Esophagus squamous epithelium (tissue), 5 donors: ENCODE measurements around the gene KSR1. TPM values are rescaled to one million over a fixed set of nuclear protein-coding genes. Genes with fewer than 3 reads are reported as not detected.

ENCODE experiments used
- DNase-seq: peaks from one replicate; lab custom pipeline; 2025; lab: John Stamatoyannopoulos, UW
- H3K27ac ChIP-seq, 4 donors: fragments of 200-600 bp; sonication (generic); one replicate each; pipeline ENCODE4 v1.5.1; 2016 to 2019; ENCODE audit warnings: mild to moderate bottlenecking in 1 of 4
- H3K27me3 ChIP-seq, 4 donors: fragments of 200-600 bp; sonication (generic); 1 replicate in 3 of 4; 2 replicates in 1 of 4; pipeline versions ENCODE4 v1.5.1 to v1.6.0; 2017 to 2021; ENCODE audit warnings: antibody characterized with exemption in 1 of 4
- H3K36me3 ChIP-seq, 3 donors: fragments of 200-600 bp; sonication (generic); one replicate each; pipeline ENCODE4 v1.5.1; 2016 to 2019
- H3K4me1 ChIP-seq, 3 donors: fragments of 200-600 bp; sonication (generic); one replicate each; pipeline ENCODE4 v1.5.1; 2017 to 2019
- H3K4me3 ChIP-seq, 4 donors: fragments of 200-600 bp; sonication (generic); 1 replicate in 3 of 4; 2 replicates in 1 of 4; pipeline ENCODE4 v1.5.1; 2016 to 2019; ENCODE audit warnings: mild to moderate bottlenecking in 2 of 4, moderate library complexity in 1 of 4
- H3K9me3 ChIP-seq, 3 donors: fragments of 200-600 bp; sonication (generic); one replicate each; pipeline ENCODE4 v1.5.1; 2016 to 2019
- POLR2A ChIP-seq, 4 donors: fragments of 450-650 bp; IDR thresholded peaks; one replicate each; pipeline ENCODE4 v1.6.1; 2017; ENCODE audit warnings: antibody characterized with exemption in 4 of 4, mild to moderate bottlenecking in 4 of 4, moderate library complexity in 3 of 4
- WGBS, 2 donors: methylation state at CpG; one replicate each; pipeline ENCODE4 v1.1.5; 2018; 5-methylcytosine and 5-hydroxymethylcytosine counted together
- intact Hi-C: fragments of 100-400 bp; cut with DNase I; formaldehyde crosslinking; loops from one replicate; pipeline ENCODE4 v1.15.0; 2022
- total RNA-seq, 4 donors: library from RNA; depleted of rRNA; stranded (reverse); fragments of >200 nt; gene quantifications; one replicate each; pipeline ENCODE4 v1.1.0, GENCODE V29; 2016
- TF ChIP-seq, protein P1 (sequence below), 6 experiments: fragments of 450-650 bp in 4 of 6; fragments of 200-600 bp in 2 of 6; sonication (generic) in 2 of 6; IDR thresholded peaks; one replicate each; pipeline ENCODE4 v1.5.1; 2016 to 2019; ENCODE audit warnings: antibody characterized with exemption in 6 of 6, mild to moderate bottlenecking in 4 of 6, moderate library complexity in 4 of 6
- donor health status: DM: yes; HTN: yes; CAD: no.

The KSR1 gene
- total RNA-seq, 4 donors from 2014 or later = 22.3 to 32.4 (median 31.0) TPM

DNA sequence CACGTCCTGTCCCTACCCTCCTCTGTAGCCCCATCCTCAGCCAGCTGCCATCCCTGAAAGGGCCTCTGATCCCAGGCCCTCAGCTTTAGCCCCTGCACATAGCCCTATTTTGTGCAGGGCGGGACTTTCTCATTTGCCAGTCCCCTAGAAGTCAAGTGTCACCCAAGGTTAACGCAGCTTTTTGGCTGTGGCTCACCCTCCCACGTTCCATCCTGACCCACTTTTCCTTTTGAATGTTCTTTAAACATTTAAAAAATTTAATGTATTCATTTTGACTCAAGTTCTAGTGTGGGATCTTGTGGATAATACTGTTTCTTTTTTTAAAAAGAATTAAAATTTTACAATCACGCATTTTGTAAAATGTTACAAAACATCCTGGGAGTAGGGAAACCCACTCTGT lies 112.6 kb downstream of the KSR1 start:
- no peak for TF ChIP-seq POLR2A (IDR thresholded peaks at IDR 0.05)
- TF ChIP-seq, protein P1, sequence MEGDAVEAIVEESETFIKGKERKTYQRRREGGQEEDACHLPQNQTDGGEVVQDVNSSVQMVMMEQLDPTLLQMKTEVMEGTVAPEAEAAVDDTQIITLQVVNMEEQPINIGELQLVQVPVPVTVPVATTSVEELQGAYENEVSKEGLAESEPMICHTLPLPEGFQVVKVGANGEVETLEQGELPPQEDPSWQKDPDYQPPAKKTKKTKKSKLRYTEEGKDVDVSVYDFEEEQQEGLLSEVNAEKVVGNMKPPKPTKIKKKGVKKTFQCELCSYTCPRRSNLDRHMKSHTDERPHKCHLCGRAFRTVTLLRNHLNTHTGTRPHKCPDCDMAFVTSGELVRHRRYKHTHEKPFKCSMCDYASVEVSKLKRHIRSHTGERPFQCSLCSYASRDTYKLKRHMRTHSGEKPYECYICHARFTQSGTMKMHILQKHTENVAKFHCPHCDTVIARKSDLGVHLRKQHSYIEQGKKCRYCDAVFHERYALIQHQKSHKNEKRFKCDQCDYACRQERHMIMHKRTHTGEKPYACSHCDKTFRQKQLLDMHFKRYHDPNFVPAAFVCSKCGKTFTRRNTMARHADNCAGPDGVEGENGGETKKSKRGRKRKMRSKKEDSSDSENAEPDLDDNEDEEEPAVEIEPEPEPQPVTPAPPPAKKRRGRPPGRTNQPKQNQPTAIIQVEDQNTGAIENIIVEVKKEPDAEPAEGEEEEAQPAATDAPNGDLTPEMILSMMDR (IDR thresholded peaks at IDR 0.05) = no peak
- peaks cover 0 to 41% (median 0%) of the 10 kb centered on the region in 3 donors for H3K36me3 ChIP-seq
- intact Hi-C loops = no loop called here
- H3K4me1 ChIP-seq = peaks cover 0 to 25% (median 7%) of the 10 kb centered on the region in 3 donors
- no peak for DNase-seq
- WGBS, 2 donors = 77 to 91% methylated on average over 5 of the region's 5 CpGs
- no peak overlapping the region for H3K4me3 ChIP-seq
- no peaks in the 10 kb centered on the region for H3K9me3 ChIP-seq
- H3K27me3 ChIP-seq = no peaks in the 10 kb centered on the region
- no peak overlapping the region for H3K27ac ChIP-seq

- DNase-seq = no peak
- intact Hi-C loops = no loop called here
- no peak overlapping the region for H3K4me3 ChIP-seq
- peaks cover 0 to 38% (median 0%) of the 10 kb centered on the region in 3 donors for H3K36me3 ChIP-seq
- WGBS, 2 donors = 87 to 88% methylated on average over 6 of the region's 6 CpGs
- no peak overlapping the region for H3K27ac ChIP-seq
- no peaks in the 10 kb centered on the region for H3K9me3 ChIP-seq
- no peak for TF ChIP-seq POLR2A (IDR thresholded peaks at IDR 0.05)
- TF ChIP-seq, protein P1 (IDR thresholded peaks at IDR 0.05) = peak in 4 of 6 experiments; percentile 15 to 45 (median 26)
- H3K27me3 ChIP-seq = no peaks in the 10 kb centered on the region
- peaks cover 0 to 25% (median 7%) of the 10 kb centered on the region in 3 donors for H3K4me1 ChIP-seq
Measured at GRCh38 chr17:27569257-27569722, 113.0 kb downstream of the KSR1 start.

- Histone ChIP-seq H3K27ac (no peak overlapping the region), H3K9me3 (no peaks in the 10 kb centered on the region), H3K27me3 (no peaks in the 10 kb centered on the region), H3K36me3 (peaks cover 0 to 35% (median 0%) of the 10 kb centered on the region in 3 donors), H3K4me3 (no peak overlapping the region), H3K4me1 (peaks cover 0 to 25% (median 7%) of the 10 kb centered on the region in 3 donors)
- TF ChIP-seq, protein P1 (IDR thresholded peaks at IDR 0.05) = no peak
- TF ChIP-seq POLR2A (IDR thresholded peaks at IDR 0.05) = no peak
- no peak for DNase-seq
- WGBS, 2 donors = 89 to 98% methylated on average over 6 to 7 of the region's 7 CpGs
- intact Hi-C loops = loop anchor here (10.0 kb wide), 1 partner anchor 55 kb away; no protein-coding TSS in a partner anchor
Measured at GRCh38 chr17:27569884-27570577, 113.8 kb downstream of the KSR1 start.

GRCh38 chr17:27570578-27570914 lies 114.3 kb downstream of the KSR1 start:
- H3K9me3 ChIP-seq = no peaks in the 10 kb centered on the region
- no peak for TF ChIP-seq POLR2A (IDR thresholded peaks at IDR 0.05)
- TF ChIP-seq, protein P1 (IDR thresholded peaks at IDR 0.05) = no peak
- DNase-seq = no peak
- H3K4me1 ChIP-seq = peaks cover 0 to 25% (median 7%) of the 10 kb centered on the region in 3 donors
- H3K36me3 ChIP-seq = peaks cover 0 to 35% (median 0%) of the 10 kb centered on the region in 3 donors
- 92 to 100% methylated on average over 2 of the region's 7 CpGs for WGBS, 2 donors
- no peak overlapping the region for H3K4me3 ChIP-seq
- no peaks in the 10 kb centered on the region for H3K27me3 ChIP-seq
- intact Hi-C loops = loop anchor here (10.0 kb wide), 1 partner anchor 56 kb away; no protein-coding TSS in a partner anchor
- no peak overlapping the region for H3K27ac ChIP-seq
